ENCODE measurements around the gene MRI1.

DNA sequence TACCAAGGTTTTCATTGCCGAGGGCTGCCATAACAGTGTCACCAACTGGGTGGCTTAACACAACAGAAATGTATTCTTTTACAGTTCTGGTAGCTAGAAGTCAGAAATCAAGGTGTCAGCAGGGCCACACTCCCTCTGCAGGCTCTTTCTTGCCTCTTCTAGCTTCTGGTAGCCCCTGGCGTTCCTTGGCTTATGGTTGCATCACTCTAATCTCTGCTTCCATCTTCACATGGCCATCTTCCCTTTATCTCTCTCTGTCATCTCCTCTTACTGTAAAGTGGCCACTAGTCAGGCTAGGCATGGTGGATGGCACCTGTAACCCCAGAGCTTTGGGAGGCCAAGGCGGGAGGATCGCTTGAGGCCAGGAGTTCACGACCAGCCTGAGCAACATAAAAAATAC lies 38.0 kb upstream of the MRI1 start:
- TF ChIP-seq BHLHE40 (IDR thresholded peaks at IDR 0.05; ENCODE audit: borderline replicate concordance) (no peak), LEF1 (IDR thresholded peaks at IDR 0.05; ENCODE audit: borderline replicate concordance) (no peak), FOXK2 (IDR thresholded peaks at IDR 0.05) (no peak), L3MBTL2 (conservative IDR thresholded peaks at IDR 0.05) (no peak), ARNT (IDR thresholded peaks at IDR 0.05) (no peak), SUZ12 (IDR thresholded peaks at IDR 0.05) (no peak), SP1 (IDR thresholded peaks at IDR 0.05) (no peak)
